RWPE2 (cell line): Measurements from ENCODE around the gene FAF1.

Experiments
- ATAC-seq: fragments of 200-7000 bp; cut with Tn5 transposase; 3 replicates; pipeline ENCODE4 v1.9.1; 2021; ENCODE audit warnings: low read depth
- DNase-seq: peaks from one replicate; pipeline ENCODE4 v3.0.0-alpha.2; 2020; ENCODE audit warnings: low spot score
- H3K27ac ChIP-seq: fragments of 450-650 bp; 2 replicates; pipeline ENCODE4 v1.5.1; 2017; ENCODE audit warnings: mild to moderate bottlenecking; ENCODE audit not compliant: poor library complexity, severe bottlenecking
- H3K27me3 ChIP-seq: fragments of 250-450 bp; sonication (Bioruptor Pico); 2 replicates; pipeline ENCODE4 v1.5.1; 2021; ENCODE audit warnings: mild to moderate bottlenecking, moderate library complexity; ENCODE audit not compliant: insufficient read depth, poor library complexity, severe bottlenecking
- H3K36me3 ChIP-seq: fragments of 250-450 bp; sonication (Bioruptor Pico); 2 replicates; pipeline ENCODE4 v1.5.1; 2020; ENCODE audit warnings: low read depth, mild to moderate bottlenecking, moderate library complexity
- H3K4me1 ChIP-seq: fragments of 250-450 bp; sonication (Bioruptor Pico); 2 replicates; pipeline ENCODE4 v1.5.1; 2021; ENCODE audit warnings: mild to moderate bottlenecking, moderate library complexity; ENCODE audit not compliant: insufficient read depth, poor library complexity, severe bottlenecking
- H3K4me3 ChIP-seq: fragments of 250-450 bp; sonication (Bioruptor Pico); 2 replicates; pipeline ENCODE4 v1.5.1; 2021; ENCODE audit warnings: mild to moderate bottlenecking, moderate library complexity; ENCODE audit not compliant: severe bottlenecking
- H3K9me3 ChIP-seq: fragments of 250-450 bp; sonication (Bioruptor Pico); 2 replicates; pipeline ENCODE4 v1.5.1; 2021; ENCODE audit warnings: mild to moderate bottlenecking, moderate library complexity; ENCODE audit not compliant: severe bottlenecking
- CTCF ChIP-seq: fragments of 450-650 bp; IDR thresholded peaks from one replicate; pipeline ENCODE4 v1.5.1; 2017; ENCODE audit warnings: mild to moderate bottlenecking, moderate library complexity; ENCODE audit not compliant: poor library complexity, severe bottlenecking

The FAF1 gene

GRCh38 chr1:50710099-50710498 is 250.0 kb downstream of the FAF1 start:
- H3K4me3 ChIP-seq, result no peak overlapping the region
- H3K4me1 ChIP-seq, result peaks cover 12% of the 10 kb centered on the region
- no peaks in the 10 kb centered on the region for H3K9me3 ChIP-seq
- DNase-seq, result no peak
- H3K27ac ChIP-seq, result no peak overlapping the region
- 0 out of 2 replicates have a peak, but pooled peaks cover 5% of the 10 kb centered on the region for H3K36me3 ChIP-seq
- TF ChIP-seq CTCF, result no peak
- H3K27me3 ChIP-seq, result no peaks in the 10 kb centered on the region
- ATAC-seq, result no peak

- Histone ChIP-seq H3K4me1 (peaks cover 25% of the 10 kb centered on the region), H3K36me3 (0 out of 2 replicates have a peak, but pooled peaks cover 7% of the 10 kb centered on the region), H3K27ac (no peak overlapping the region), H3K4me3 (no peak overlapping the region), H3K9me3 (no peaks in the 10 kb centered on the region), H3K27me3 (no peaks in the 10 kb centered on the region)
- ATAC-seq, result no peak
- DNase-seq, result no peak
- TF ChIP-seq CTCF, result no peak
Observed at GRCh38 chr1:50707824-50708223, 252.2 kb downstream of the FAF1 start.

GRCh38 chr1:50705699-50706098 is 254.4 kb downstream of the FAF1 start:
- no peak for TF ChIP-seq CTCF
- Histone ChIP-seq H3K4me3 (no peak overlapping the region), H3K4me1 (peaks cover 25% of the 10 kb centered on the region), H3K36me3 (0 out of 2 replicates have a peak, but pooled peaks cover 7% of the 10 kb centered on the region), H3K9me3 (no peaks in the 10 kb centered on the region), H3K27me3 (no peaks in the 10 kb centered on the region), H3K27ac (peak overlapping the region; percentile 52)
- DNase-seq (no peak), ATAC-seq (peak; percentile 92)

GRCh38 chr1:50705041-50705440 is 255.0 kb downstream of the FAF1 start:
- no peaks in the 10 kb centered on the region for H3K9me3 ChIP-seq
- peaks cover 25% of the 10 kb centered on the region for H3K4me1 ChIP-seq
- no peak for ATAC-seq

More at GRCh38 chr1:50705041-50705440, 255.0 kb downstream of the FAF1 start:
- Histone ChIP-seq H3K36me3 (0 out of 2 replicates have a peak, but pooled peaks cover 7% of the 10 kb centered on the region), H3K27me3 (no peaks in the 10 kb centered on the region), H3K4me3 (no peak overlapping the region), H3K27ac (peak overlapping the region; percentile 52)
- TF ChIP-seq CTCF, result no peak
- no peak for DNase-seq
